ENCODE results near the gene CCDC85C.

Gene CCDC85C

GRCh38 chr14:99524804-99525698, 79.0 kb downstream of the CCDC85C start:
- Mint-ChIP-seq H3K27me3 (no peaks in the 10 kb centered on the region), H3K4me1 (peaks cover 10% of the 10 kb centered on the region), H3K9me3 (no peaks in the 10 kb centered on the region), H3K4me3 (no peak overlapping the region), H3K27ac (ENCODE audit: low read depth) (no peak overlapping the region), H3K36me3 (ENCODE audit: insufficient read depth) (peaks cover 3% of the 10 kb centered on the region)
- no peak for DNase-seq (ENCODE audit: low spot score in 2 of 2)
- ATAC-seq (replicated peaks; ENCODE audit: extremely low read depth, poor library complexity, severe bottlenecking), result no peak

DNA sequence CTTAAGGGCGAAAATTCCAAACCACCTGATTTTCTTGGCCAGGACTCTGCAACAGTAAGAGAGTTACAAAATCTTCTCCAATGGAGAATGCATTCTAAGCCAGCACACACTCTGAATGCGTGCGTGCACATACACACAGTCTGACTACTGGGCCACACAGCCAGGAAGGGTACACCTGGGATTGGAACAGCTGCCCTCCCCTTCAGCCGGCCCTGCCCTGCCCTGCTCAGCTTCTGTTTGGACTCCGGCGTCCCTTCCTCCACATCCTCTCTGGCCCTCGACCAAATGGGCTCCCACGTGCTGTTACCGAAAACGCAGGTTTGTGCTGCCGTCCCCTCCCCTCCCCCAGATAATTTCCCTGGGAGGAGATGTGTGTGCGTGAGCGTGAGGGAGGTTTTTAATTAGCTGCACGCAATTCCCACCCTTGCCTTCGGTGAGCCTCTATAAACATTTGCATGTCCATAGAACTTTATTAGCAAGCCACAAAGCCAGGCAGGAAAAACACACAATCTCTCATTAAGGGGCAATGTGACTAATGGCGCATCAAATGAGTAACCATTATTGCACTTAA, 79.8 kb downstream of the CCDC85C start:
- DNase-seq (ENCODE audit: low spot score in 2 of 2) (no peak), ATAC-seq (replicated peaks; ENCODE audit: extremely low read depth, poor library complexity, severe bottlenecking) (no peak)
- Mint-ChIP-seq H3K4me3 (no peak overlapping the region), H3K27ac (ENCODE audit: low read depth) (no peak overlapping the region), H3K4me1 (peaks cover 10% of the 10 kb centered on the region), H3K27me3 (no peaks in the 10 kb centered on the region), H3K9me3 (no peaks in the 10 kb centered on the region), H3K36me3 (ENCODE audit: insufficient read depth) (peaks cover 2% of the 10 kb centered on the region)

DNA sequence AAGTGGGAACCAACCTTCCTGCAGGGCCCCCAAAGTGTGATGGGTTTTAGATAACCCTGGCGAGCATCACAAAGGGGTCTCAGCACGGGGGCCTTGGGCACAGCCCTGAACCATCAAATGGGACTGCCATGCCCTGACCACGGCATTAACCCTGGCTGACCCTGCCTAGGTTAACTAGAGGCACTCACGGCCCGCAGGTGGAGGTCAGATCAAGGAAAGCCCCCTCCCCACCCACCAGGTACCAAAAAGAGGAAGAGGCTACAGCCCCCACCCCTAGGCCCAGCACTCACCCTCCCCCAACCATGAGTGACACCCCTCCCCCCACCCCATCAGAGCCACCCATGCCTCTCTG, 80.3 kb downstream of the CCDC85C start:
- ATAC-seq (replicated peaks; ENCODE audit: extremely low read depth, poor library complexity, severe bottlenecking) (no peak), DNase-seq (ENCODE audit: low spot score in 2 of 2) (no peak)
- peaks cover 10% of the 10 kb centered on the region for H3K4me1 Mint-ChIP-seq
- no peak overlapping the region for H3K4me3 Mint-ChIP-seq
- H3K9me3 Mint-ChIP-seq, result no peaks in the 10 kb centered on the region
- H3K27ac Mint-ChIP-seq (ENCODE audit: low read depth), result no peak overlapping the region
- no peaks in the 10 kb centered on the region for H3K27me3 Mint-ChIP-seq
- H3K36me3 Mint-ChIP-seq (ENCODE audit: insufficient read depth), result peaks cover 2% of the 10 kb centered on the region

GRCh38 chr14:99522934-99523703, 80.9 kb downstream of the CCDC85C start:
- no peaks in the 10 kb centered on the region for H3K27me3 Mint-ChIP-seq
- DNase-seq (ENCODE audit: low spot score in 2 of 2) (no peak), ATAC-seq (replicated peaks; ENCODE audit: extremely low read depth, poor library complexity, severe bottlenecking) (no peak)
- no peaks in the 10 kb centered on the region for H3K9me3 Mint-ChIP-seq
- H3K36me3 Mint-ChIP-seq (ENCODE audit: insufficient read depth), result peaks cover 2% of the 10 kb centered on the region
- peaks cover 10% of the 10 kb centered on the region for H3K4me1 Mint-ChIP-seq
- H3K27ac Mint-ChIP-seq (ENCODE audit: low read depth), result no peak overlapping the region
- no peak overlapping the region for H3K4me3 Mint-ChIP-seq

DNA sequence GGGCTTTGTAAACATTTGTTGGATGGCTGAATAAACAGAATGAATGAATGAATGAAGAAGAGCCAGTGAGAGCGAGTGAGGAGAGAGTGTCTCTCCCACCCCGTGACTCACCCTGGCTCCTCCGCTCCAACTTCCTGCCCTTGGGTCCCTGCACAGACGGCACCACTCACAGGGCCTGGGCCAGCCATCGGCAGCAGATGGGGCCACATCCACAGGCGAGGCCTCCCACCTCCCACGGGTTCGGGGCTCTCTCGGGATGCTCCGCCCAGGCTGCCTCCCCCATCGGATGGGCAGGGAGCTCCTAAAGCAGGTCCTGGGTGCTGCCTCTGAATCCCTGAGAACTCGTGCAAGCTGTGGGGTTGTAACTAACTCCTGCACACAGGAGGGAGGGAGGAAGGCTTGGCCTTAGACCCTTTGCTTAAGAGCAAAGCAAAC, 81.5 kb downstream of the CCDC85C start:
- Mint-ChIP-seq H3K4me3 (no peak overlapping the region), H3K27me3 (no peaks in the 10 kb centered on the region), H3K9me3 (no peaks in the 10 kb centered on the region), H3K4me1 (peaks cover 10% of the 10 kb centered on the region), H3K36me3 (ENCODE audit: insufficient read depth) (peaks cover 2% of the 10 kb centered on the region), H3K27ac (ENCODE audit: low read depth) (no peak overlapping the region)
- ATAC-seq (replicated peaks; ENCODE audit: extremely low read depth, poor library complexity, severe bottlenecking) (no peak), DNase-seq (ENCODE audit: low spot score in 2 of 2) (no peak)

GRCh38 chr14:99522025-99522401, 82.0 kb downstream of the CCDC85C start:
- DNase-seq (ENCODE audit: low spot score in 2 of 2), result no peak
- H3K9me3 Mint-ChIP-seq, result no peaks in the 10 kb centered on the region
- peaks cover 2% of the 10 kb centered on the region for H3K36me3 Mint-ChIP-seq (ENCODE audit: insufficient read depth)
- peaks cover 10% of the 10 kb centered on the region for H3K4me1 Mint-ChIP-seq
- no peak overlapping the region for H3K4me3 Mint-ChIP-seq
- no peak overlapping the region for H3K27ac Mint-ChIP-seq (ENCODE audit: low read depth)
- H3K27me3 Mint-ChIP-seq, result no peaks in the 10 kb centered on the region
- ATAC-seq (replicated peaks; ENCODE audit: extremely low read depth, poor library complexity, severe bottlenecking), result no peak

DNA sequence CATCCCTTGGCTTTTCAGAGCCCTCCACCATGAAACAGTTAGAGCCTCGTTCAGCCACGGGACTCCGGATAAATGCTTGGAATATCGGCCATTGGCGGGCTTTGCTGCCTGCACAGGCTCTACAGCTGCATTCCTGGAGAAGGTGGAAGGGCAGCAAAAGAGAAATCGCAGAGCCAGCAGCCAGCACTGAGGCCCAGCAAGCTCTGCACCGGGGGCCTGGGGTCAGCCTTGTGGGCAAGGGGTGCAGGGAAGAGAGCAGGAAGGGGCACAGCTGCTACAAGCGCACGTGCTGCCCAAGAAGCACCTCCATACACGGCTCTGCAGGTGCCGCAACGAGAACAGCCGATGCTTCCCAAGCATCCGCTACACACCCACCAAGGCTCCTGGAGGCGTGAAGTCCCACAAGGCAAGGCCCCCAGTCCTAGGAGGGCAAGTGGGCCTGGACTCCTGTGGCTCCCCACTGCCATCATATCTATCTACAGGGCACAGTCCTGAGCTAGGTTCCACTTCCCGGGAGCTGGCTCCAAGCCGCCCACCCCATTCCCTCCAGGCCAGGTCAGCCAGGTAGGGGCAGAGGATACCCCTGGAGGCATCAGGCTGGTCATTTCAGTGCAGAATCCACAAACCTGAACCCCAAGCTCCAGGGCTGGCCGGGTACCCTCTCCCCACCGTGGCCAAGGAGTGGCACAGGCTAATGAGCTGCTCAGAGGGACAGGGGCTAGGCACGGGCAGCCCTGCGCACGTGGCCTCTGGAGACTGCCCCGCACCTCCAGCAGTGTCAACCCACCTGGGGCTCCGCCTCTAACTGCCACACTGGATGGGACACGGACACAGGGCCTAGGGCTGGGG, 82.6 kb downstream of the CCDC85C start:
- H3K4me3 Mint-ChIP-seq, result no peak overlapping the region
- no peaks in the 10 kb centered on the region for H3K27me3 Mint-ChIP-seq
- H3K4me1 Mint-ChIP-seq, result peaks cover 10% of the 10 kb centered on the region
- H3K36me3 Mint-ChIP-seq (ENCODE audit: insufficient read depth), result peaks cover 2% of the 10 kb centered on the region
- no peaks in the 10 kb centered on the region for H3K9me3 Mint-ChIP-seq
- H3K27ac Mint-ChIP-seq (ENCODE audit: low read depth), result no peak overlapping the region
- no peak for DNase-seq (ENCODE audit: low spot score in 2 of 2)
- no peak for ATAC-seq (replicated peaks; ENCODE audit: extremely low read depth, poor library complexity, severe bottlenecking)

DNA sequence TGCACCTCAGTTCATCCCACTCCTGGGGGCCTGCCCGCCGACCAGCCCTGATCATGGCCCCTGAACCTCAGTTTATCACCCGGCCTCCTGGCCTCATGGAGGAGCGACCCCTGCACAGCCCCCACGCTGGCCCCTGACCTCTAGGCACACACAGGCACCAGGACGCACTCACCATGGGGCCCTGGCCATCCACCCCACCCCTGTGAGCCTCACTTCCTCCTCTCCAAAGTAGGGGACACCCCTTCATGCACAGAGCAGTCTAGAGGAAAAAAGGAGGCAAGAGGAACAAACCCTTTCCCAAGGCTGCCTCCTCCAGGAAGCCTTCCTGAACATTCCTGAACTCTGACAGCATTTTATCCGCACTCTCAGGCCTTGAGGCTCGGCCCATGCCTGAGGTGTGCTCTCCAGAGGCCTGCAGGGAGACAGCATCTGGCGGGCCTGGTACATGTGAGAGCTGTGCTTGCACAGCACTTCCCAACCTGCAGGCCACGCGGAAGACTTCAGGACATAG, 83.4 kb downstream of the CCDC85C start:
- Mint-ChIP-seq H3K36me3 (ENCODE audit: insufficient read depth) (peaks cover 5% of the 10 kb centered on the region), H3K27me3 (no peaks in the 10 kb centered on the region), H3K4me1 (peaks cover 10% of the 10 kb centered on the region), H3K9me3 (no peaks in the 10 kb centered on the region), H3K4me3 (no peak overlapping the region), H3K27ac (ENCODE audit: low read depth) (no peak overlapping the region)
- ATAC-seq (replicated peaks; ENCODE audit: extremely low read depth, poor library complexity, severe bottlenecking), result no peak
- DNase-seq (ENCODE audit: low spot score in 2 of 2), result no peak

GRCh38 chr14:99519931-99520421, 84.0 kb downstream of the CCDC85C start:
- no peaks in the 10 kb centered on the region for H3K27me3 Mint-ChIP-seq
- ATAC-seq (replicated peaks; ENCODE audit: extremely low read depth, poor library complexity, severe bottlenecking), result no peak
- no peak overlapping the region for H3K27ac Mint-ChIP-seq (ENCODE audit: low read depth)
- H3K9me3 Mint-ChIP-seq, result no peaks in the 10 kb centered on the region
- H3K4me1 Mint-ChIP-seq, result peaks cover 4% of the 10 kb centered on the region
- no peak for DNase-seq (ENCODE audit: low spot score in 2 of 2)
- peaks cover 5% of the 10 kb centered on the region for H3K36me3 Mint-ChIP-seq (ENCODE audit: insufficient read depth)
- no peak overlapping the region for H3K4me3 Mint-ChIP-seq

GRCh38 chr14:99519347-99519881, 84.6 kb downstream of the CCDC85C start:
- peaks cover 10% of the 10 kb centered on the region for H3K36me3 Mint-ChIP-seq (ENCODE audit: insufficient read depth)
- no peaks in the 10 kb centered on the region for H3K9me3 Mint-ChIP-seq
- no peak overlapping the region for H3K27ac Mint-ChIP-seq (ENCODE audit: low read depth)
- H3K4me3 Mint-ChIP-seq, result no peak overlapping the region
- ATAC-seq (replicated peaks; ENCODE audit: extremely low read depth, poor library complexity, severe bottlenecking), result no peak
- H3K4me1 Mint-ChIP-seq, result no peaks in the 10 kb centered on the region
- no peak for DNase-seq (ENCODE audit: low spot score in 2 of 2)
- H3K27me3 Mint-ChIP-seq, result no peaks in the 10 kb centered on the region

GRCh38 chr14:99518441-99519346, 85.3 kb downstream of the CCDC85C start:
- Mint-ChIP-seq H3K4me1 (no peaks in the 10 kb centered on the region), H3K9me3 (no peaks in the 10 kb centered on the region), H3K27me3 (no peaks in the 10 kb centered on the region), H3K27ac (ENCODE audit: low read depth) (no peak overlapping the region), H3K4me3 (no peak overlapping the region), H3K36me3 (ENCODE audit: insufficient read depth) (peaks cover 12% of the 10 kb centered on the region)
- ATAC-seq (replicated peaks; ENCODE audit: extremely low read depth, poor library complexity, severe bottlenecking) (peak; percentile 57), DNase-seq (ENCODE audit: low spot score in 2 of 2) (peak; percentile 74 to 86)

Data from central memory CD8-positive, alpha-beta T cell (primary cell).